Activated CD8-positive, alpha-beta memory T cell treated with anti-CD3 and anti-CD28 coated beads, Interleukin-2, amount 50 U/mL, for 4 hours (primary cell): Measurements from ENCODE around the gene SERPING1.

Source experiments
- DNase-seq: peaks from one replicate; pipeline ENCODE4 v3.0.0-alpha.2; 2020

SERPING1 gene

DNA sequence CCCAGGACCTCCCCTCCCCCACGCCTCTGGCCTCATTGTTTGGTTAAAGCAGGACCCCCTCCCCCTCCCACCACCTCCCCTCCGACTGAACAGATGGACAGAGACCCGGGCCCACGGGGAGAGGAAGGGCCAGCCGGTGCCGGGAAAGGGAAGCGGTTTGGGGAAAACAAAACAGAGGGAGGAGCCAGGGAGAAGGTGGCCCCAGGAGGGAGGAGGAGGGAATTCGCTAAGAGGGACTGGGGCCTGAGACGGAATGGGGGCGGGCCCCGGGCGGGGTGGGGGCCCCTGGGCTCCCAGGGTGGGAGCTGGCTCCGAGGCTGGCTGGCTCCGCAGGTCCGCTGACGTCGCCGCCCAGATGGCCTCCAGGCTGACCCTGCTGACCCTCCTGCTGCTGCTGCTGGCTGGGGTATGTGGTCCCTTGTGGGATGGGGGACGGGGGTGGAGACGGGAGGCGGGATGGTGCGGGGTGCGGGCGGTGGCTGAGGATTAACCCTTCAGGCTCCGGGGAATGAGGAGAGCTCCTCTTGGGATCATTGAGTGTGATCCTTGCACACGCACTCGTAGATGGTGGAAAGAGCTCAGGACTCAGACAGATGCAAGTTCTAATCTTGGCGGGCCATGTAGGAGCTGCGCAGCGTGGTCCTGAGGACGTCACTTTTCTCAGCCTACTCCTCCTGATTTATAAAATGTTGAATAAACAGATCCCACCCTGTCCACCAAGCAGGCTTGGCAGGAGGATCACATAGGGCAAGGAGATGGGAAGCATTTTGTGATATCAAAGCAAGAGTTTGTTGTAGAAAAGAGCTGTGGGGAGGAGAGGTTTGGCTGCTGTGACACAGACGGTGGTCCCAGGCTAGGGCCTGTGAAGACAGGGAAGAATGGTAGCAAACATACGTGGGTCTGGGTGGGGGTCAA is 688 bp downstream of the SERPING1 start:
- no peak for DNase-seq

DNA sequence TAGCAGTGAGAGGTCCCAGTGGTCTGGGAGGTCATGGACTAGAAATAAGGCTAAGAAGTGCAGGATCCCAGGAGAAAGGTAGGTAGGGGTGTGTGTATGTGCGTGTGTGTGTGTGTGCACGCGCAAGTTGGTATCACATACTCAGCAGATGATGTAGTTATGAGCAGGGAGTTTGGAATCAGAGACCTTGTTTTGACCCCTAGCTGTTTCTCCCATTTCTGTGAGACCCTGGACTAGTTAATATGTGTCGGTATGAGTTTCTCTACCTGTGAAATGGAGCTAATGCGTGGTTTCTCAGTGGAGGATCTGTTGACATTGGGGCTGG is 1.3 kb downstream of the SERPING1 start:
- DNase-seq = no peak

DNA sequence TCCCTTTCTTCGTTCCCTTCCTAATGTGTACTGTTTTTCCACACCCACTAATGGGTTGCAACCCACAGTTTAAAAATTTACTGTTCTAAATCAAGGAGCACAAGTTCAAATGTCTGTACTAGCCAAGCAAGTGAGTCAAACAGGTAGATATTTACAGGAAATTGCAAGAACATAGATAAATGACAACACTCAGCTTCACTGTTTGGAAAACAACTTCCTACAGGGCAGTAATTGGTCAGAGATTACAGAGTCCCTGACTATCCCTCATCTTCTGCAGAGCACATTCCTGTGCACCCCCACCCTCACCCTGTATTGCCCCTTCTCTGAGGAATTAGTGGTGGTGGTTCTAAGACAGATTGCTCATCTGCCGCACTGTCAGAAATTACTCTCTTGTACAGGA is 1.9 kb downstream of the SERPING1 start:
- DNase-seq = no peak

DNA sequence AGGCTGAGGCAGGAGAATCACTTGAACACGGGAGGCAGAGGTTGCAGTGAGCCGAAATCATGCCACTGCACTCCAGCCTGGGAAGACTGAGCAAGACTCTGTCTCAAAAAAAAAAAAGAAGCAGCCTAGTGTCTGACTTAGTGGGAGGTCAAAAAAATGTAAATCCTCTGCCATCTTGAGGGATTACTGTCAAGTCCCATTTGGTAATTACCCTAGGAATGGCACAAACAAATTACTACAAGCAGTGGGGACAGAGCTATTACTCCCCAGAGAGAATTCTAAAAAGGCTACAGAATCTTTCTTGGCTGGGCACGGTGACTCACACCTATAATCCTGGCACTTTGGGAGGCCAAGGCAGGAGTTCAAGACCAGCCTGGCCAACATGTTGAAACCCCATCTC is 3.8 kb downstream of the SERPING1 start:
- DNase-seq = no peak

DNA sequence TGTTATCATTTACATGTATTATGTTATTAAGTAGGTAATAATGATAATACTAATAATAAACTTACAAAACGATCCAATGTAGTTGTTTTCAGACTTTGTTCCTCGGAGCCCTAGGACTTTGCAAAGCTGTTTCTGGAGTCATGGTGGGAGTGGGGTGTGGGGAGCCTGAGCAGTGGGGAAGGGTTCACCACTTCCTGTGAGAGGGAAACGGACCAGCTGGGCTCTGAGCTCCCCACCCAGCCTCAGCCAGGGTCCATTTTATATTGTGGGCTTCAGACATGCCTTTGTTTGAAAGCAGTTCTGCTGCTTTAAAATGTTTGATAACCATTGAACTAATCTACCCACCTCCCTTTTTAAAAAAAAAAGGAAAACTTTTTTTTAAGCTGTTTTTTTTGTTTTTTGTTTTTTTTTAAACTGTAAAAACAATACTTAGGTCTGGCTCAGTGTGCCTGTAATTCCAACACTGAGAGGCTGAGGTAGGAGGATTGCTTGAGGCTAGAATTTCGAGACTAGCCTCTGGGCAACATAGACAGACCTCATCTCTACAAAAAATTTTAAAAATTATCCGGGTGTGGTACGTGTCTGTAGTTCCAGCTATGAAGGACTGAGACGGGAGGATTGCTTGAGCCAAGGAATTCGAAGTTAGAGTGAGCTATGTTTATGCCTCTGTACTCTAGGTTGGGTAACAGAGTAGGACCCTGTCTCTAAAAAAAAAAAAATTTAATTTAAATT is 7.0 kb downstream of the SERPING1 start:
- DNase-seq = no peak

DNA sequence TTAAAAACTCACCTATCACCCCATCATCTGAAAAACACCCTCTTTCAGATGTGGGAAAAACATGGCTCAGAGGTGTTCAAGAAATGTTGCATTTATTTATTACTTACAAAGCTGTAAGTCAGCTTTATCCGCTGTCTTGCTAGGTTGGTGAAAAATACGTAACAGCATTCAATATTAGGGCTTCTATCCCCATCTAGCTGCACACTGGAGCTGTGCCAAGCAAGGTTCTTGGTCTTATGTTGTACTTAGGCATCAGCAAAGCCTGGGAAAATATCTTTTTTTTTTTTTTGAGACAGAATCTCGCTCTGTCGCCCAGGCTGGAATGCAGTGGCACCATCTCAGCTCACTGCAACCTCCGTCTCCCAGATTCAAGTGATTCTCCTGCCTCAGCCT is 7.5 kb downstream of the SERPING1 start:
- no peak for DNase-seq

DNA sequence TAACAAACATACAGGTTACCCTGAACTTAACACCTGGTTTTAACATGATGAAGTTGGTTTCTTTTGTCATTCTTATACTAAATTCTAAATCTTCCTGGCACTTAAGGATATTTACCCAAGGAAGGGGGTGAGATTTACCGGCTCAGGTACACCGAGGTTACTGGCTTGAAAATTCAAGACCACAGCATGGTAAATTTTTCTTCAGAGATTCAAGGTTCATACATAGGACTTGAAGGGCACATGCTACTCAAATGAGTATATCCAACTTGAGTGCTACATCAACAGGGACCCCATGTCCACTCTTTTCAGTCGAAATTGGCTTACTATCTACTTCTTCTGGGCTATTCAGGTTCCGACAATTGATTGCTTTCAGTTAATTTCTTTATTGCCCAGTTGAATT is 12.7 kb downstream of the SERPING1 start:
- no peak for DNase-seq

DNA sequence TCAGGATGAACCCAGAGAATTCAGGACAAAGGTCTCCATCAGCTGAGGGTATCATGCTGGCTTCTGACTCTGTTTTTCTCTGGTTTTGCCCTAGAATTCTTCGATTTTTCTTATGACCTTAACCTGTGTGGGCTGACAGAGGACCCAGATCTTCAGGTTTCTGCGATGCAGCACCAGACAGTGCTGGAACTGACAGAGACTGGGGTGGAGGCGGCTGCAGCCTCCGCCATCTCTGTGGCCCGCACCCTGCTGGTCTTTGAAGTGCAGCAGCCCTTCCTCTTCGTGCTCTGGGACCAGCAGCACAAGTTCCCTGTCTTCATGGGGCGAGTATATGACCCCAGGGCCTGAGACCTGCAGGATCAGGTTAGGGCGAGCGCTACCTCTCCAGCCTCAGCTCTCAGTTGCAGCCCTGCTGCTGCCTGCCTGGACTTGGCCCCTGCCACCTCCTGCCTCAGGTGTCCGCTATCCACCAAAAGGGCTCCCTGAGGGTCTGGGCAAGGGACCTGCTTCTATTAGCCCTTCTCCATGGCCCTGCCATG is 16.8 kb downstream of the SERPING1 start:
- no peak for DNase-seq

DNA sequence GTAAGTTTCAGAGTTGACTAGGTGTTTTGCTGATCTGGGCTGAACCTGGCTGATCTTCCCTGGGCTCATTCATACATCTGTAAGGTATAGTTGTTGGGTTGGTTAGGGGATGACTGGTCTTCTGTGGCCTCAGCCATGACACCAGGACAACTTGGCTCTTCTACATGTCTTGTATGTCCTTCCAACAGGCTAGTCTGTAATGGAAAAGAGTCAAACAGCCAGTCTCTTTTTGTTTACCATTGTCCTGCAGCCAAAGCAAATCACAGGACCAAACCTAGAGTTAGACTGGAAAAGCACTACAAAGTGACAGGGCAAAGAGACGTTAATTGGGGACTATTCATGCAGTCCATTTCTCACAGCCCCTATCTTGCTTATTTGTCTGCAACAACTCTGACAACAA is 17.8 kb downstream of the SERPING1 start:
- DNase-seq = no peak

DNA sequence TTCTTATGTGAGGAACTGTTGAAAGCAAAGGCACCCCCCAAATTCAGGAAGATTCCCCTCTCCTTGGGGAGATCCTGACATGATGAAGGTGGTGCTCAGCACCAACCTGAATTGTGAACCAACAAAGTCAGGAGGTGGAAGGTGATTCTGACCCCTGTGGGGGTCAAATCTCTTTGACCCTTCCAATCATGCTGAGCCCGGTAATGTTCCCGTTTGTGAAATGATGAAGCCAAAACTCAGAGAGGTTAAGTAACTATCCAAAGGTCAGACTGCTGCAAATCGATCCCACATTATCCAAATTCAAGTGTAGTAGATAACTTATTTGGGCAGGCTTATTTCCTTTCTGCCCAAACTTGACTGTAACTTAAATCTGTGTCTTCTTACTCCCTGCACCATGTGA is 19.1 kb downstream of the SERPING1 start:
- no peak for DNase-seq

DNA sequence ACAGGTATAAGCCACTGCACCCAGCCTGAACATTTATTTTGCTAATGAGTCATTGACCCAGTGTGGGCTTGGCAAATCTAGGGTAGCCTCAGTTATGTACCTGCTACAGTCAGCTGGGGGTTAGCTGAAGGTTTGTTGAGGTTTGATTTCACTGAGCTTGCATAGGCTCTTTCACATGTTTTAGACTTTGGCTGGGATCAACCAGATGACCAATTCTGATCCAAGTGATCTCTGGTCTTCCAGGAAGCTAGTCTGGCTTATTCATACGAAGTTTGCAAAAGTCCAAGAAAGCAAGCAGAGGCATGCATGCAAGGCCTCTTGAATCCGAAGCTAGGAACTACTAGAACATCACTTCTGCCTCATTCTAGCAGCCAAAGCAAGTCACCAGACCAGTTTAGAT is 21.0 kb downstream of the SERPING1 start:
- no peak for DNase-seq

DNA sequence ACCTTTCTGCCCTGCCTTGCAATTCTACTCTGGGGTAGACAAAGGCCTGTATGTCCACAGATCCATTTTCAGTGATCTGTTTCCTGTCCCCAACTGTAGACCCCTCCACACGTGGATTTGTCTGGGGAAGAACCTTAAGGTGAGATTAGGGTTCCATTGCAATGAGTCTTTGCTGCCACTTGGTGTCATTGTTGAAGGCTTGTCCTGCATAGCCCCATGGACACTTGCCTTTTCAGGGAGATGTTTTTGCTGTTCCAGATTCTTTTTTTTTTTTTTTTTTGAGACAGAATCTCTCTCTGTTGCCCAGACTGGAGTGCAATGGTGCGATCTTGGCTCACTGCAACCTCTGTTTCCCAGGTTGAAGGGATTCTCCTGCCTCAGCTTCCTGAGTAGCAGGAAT is 21.8 kb downstream of the SERPING1 start:
- no peak for DNase-seq

DNA sequence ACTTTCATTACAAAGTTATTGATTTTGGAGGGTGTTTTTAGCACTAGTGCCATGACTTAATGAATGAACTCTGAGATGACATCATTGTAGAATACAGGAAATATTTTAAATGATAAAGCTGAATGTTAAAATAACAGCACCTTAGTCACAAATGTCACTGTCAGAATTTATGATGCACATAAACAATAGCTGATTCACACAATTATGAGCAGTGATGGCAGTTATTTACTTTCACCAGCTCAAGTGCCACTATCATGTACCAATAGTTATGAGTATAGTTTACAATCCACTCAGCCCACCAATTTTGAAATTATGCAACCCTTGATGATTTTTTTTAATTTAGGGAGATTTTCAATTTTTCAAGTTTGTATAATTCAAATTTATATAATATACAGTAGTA is 23.0 kb downstream of the SERPING1 start:
- no peak for DNase-seq

DNA sequence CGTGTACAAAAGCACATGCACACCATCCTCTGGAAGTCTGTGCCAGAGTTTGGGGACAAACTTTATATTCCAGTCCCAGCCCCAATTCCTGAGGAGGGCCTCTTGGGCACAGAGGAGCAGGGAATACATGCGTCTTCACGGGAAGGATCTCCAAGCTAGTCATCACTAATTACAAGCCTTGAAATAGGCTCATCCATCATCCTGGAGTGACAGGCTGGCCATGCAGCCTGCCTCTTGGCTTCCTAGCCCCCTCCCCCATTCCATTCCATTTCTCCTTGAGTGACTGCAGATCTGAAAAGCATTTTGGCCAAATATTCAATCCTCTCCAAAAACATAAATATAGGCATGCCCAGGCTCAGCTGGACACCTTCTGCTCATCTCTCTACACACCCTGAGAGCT is 24.8 kb downstream of the SERPING1 start:
- DNase-seq = no peak

DNA sequence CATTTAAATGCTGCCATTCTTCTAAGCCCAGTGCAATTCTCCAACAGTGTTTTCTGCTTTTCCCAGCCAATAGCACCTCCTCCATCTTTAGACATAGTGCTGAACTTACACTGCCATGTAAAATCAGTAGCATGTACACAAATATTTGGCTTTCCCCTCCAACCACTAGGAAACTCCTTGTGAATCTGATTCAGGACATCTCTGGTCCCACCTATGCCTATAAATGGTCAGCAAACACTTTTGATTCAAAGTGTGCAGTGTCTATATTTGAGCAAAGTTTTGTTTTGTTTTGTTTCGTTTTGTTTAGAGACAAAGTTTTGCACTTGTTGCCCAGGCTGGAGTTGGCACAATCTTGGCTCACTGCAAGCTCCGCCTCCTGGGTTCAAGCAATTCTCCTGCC is 27.4 kb downstream of the SERPING1 start:
- no peak for DNase-seq

DNA sequence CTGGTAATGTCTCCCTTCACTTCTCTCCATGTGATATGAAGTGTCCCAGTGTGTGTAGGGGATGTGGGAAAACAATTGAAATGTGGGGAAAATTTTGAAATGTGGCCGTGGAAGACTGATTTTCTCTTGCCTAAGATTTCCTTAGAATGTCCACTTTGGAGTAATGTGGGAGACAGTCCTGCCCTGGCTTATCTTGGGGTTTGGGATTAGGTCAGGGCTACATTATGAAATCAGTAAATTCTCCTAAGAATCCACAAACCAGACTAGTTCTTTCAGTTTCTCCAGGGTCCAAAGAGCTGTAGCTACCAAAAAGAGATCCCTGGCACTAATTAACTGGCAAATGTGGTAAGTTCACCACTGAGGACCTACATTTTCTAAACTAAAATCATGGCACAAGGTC is 29.4 kb downstream of the SERPING1 start:
- DNase-seq = no peak

DNA sequence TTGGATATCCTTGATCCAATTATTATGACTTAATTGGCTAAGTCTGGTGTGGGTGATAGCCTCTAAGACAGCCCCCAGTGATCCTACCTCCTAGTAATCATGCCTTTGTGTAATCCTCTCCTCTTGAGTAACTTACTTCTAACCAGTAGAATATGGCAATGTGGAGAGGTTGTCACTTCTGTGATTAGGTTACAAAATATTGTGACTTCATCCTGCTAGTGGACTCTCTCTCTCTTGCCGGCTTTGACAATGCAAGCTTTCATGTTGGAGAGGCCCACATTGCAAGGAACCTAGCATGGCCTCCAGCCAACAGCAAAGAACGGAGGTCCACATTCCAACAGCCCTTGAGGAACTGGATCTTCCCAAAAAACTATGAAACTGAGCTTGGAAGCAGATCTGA is 32.7 kb downstream of the SERPING1 start:
- DNase-seq = no peak

DNA sequence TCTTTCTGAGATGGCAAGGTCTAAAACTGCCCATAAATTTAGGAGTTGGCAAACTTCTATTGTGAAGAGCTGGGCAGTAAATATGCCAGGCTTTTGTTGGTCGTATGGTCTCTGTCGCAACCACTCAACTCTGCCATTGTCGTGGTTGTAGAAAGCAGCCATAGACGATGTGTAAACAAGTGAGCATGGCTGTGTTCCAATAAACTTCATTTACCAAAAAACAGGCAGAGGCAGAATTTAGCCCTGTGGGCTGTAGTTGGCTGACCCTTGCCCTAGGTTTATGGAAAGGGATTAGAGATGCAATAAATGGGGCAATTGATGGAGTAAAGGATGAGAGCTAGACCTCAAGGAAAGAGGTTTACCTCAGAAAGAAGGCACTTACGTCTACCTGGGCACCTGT is 34.6 kb downstream of the SERPING1 start:
- DNase-seq = no peak

DNA sequence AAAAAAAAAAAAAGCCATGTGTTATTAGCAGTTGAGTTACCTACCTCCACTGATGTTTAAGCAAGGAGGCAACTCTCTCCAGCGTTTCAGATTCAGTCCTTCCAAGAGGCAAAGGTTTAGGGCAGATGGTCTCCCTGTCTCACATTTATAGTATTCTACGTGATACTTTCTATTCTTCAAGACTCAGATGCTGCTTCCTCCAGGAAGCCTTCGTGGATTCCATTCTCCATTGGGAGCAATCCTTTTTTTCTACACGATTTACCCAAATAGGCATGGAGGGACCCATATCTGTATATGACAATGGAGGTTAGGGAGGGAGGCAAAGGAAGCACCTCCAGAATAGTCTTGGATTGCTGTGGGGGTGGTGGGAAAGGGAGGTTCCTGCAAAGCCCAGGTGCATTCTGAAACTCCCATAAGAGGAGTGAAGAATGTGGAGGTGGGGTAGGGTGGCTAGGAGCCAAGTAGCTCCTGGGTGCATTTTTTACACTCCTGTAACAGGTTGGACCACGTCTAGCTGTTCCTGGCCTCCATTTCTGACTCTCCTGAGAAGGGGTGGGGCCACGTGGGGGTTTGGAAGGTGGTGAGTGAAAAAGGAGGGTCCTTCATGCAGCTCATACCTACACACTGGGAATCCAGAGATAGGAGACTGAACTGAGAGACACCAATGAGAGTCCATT is 36.0 kb downstream of the SERPING1 start:
- DNase-seq = no peak

DNA sequence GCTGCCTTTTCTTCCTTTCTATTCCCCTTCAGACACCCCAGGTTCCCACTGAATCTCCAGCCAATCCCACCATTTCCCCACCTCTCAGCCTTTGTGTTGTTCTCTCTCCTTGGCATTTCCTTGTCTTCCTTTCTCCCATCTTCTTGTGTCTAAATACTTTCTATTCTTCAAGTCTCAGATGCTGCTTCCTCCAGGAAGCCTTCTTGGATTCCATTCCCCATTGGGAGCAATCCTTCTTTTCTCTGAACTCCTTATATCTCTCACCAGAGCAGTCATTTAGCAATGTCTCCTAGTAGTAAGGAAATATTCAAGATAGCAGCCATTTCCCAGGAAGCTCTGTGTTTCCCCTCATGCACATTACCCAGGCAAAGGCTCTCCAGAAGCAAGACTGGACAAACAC is 36.8 kb downstream of the SERPING1 start:
- DNase-seq = no peak

DNA sequence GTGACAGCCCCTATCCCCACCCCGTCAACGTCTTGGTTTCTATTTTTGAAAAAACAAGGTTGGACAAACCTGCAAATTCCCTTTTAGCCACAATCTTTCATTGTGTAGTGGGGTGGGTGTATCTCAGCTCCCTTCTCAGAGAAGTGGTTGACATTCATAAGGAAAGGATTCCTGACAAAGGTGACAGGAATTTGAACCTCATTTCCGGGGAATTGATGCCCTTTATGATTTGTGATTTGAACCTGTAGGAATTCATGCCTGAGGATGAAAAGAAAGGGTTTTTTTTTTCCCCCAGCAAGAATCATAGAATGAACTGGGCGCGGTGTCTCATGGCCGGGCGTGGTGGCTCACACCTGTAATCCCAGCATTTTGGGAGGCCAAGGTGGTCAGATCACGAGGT is 37.8 kb downstream of the SERPING1 start:
- no peak for DNase-seq

DNA sequence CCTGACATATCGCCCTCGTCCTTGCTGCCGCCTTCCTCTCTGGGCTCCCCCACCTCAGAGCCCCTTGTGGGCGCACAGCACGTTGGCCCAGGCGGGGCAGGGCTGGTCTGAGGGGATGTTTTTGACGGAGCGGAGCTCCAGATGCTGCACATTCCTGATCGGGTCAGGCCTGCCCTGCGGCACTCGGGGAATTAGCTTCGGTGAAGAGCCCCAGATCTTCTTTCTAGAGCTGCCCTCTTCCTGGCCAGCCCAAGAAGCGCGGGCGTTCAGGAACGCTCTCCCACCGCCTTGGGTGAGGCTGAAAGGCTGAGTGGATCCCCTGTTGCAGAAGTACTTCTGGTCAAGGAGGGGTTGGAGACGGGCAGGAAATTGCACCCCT is 40.1 kb downstream of the SERPING1 start:
- DNase-seq = no peak

DNA sequence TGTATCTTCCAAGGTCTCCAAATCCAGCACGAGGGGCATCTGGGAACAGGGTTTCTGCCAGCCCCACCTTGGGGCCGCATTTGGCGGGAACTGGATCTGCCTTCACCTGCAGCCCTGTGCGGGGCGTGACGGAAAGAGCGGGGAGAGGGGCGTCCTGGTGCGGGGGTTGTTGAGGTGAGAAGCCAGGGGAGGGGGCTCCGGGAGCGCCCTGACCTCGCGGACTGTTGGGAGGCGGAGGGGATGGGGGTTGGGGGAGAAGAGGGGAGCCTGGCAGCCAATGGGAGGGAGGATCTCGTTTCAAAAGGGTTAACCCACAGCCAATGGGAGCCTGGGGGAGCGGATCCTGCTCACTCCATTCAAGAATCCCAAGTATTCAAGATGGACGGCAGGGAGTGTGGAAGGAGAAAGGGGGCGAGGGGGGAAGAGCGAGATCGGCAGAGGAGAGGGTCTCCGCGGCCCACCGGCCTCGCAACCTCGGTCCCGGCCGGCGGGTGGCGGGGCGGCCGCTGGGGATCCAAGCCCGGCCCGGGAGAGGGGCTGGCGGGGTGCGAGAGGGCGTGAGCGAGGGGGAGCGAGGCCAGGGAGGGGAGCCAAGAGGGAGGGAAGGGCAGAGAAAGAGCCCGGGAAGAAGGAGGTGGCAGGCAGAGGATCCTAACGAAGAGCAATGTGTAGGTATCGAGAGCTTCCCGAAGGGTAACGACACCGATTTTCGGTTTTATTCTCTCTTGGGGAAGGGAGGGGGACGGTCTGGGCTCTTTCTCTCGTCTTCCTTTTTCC is 40.7 kb downstream of the SERPING1 start:
- DNase-seq = no peak
